SIG-M5 treated with dmso at 0.1 percent for 504 hours (cell line): ENCODE data around the gene VIPR2.
"Not testable (repeated sequence)": the region's sequence is repeated elsewhere in the genome, so short reads cannot be mapped to it uniquely, and the experiment has no call there.

ENCODE experiments used
- DNase-seq: peaks from one replicate; lab custom pipeline; 2025; ENCODE audit not compliant: unreplicated experiment; lab: John Stamatoyannopoulos, UW

Gene VIPR2

GRCh38 chr7:158996214-158997109 is 148.2 kb downstream of the VIPR2 start:
- DNase-seq: no peak

DNA sequence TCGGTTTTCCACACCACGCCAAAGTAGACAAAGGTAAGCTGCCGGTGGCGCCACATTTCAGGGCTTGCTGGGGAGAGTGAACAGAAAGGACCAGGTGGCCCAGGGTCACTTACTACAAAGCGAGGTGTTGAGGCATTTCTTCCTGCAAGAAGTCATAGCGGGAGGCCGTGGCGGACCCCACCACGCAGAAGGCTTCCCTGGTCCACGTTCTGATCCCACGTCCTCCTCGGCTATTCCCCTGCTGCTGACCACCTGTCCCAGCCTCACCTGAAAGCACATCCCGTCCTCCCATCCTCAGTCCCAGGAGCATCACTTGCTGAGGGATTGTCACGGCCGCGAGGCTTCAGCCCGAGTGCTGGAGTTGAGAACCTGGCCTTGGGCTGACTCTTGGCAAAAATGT is 149.2 kb downstream of the VIPR2 start:
- no peak for DNase-seq

- no peak for DNase-seq
Measured at GRCh38 chr7:158994687-158995086, 150.0 kb downstream of the VIPR2 start.

- DNase-seq: no peak
Measured at GRCh38 chr7:158993591-158993990, 151.1 kb downstream of the VIPR2 start.

GRCh38 chr7:158992759-158993158 is 151.9 kb downstream of the VIPR2 start:
- no peak for DNase-seq

DNA sequence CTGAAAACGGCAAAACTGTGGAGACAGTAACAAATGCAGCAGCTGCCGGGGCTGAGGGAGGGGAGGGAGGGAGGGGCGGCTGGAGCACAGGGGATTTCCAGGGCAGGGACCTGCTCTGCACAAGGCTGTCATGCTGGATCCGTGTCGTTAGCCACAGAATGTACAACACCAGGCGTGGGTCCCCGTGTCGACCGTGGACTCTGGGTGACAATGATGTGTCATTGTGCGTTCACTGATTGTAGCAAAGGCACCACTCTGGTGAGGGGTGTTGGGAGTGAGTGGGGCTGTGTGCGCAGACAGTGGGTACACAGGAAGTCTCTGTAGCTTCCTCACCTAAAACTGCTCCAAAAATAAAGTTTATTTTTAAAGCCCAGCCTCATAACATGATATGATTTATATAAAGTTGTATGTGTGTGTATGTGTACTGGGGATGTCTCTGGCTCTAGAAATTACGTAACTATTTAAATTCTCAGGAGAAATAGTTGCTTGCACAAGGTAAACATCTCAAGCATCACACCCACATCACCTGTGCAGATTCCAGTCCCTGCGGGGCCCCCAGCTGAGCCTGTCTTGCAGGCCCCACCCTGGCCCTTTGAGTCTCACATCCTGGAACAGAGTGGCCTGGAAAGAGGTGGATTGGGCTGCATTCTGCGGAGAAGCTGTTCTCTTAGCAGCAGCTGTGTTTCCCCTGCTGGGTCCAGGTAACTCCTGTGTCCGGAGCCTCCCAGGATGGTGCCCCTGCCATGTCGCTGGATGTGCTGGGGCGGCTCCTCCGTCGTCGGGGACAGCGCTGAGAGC is 152.6 kb downstream of the VIPR2 start:
- DNase-seq: peak; percentile 52

- DNase-seq: no peak
Measured at GRCh38 chr7:158988996-158989395, 155.7 kb downstream of the VIPR2 start.

DNA sequence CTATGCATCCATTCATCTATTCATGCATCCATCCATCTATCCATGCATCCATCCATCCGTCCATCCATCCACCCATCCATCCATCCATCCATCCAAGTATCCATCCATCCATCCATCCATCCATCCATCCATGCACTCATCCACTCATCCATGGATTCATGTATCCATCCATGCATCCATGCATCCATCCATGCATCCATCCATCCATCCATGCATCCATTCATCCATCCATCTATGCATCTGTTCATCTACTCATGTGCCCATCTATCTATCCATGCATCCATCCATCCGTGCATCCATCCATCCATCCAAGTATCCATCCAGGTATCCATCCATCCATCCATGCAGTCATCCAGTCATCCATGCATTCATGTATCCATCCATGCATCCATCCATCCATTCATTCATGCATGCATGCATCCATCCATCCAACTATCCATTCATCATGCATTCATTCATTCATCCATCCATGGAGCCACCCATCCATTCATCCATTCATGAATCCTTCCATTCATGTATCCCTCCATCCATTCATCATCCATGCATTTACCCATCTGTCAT is 156.3 kb downstream of the VIPR2 start:
- no peak for DNase-seq

DNA sequence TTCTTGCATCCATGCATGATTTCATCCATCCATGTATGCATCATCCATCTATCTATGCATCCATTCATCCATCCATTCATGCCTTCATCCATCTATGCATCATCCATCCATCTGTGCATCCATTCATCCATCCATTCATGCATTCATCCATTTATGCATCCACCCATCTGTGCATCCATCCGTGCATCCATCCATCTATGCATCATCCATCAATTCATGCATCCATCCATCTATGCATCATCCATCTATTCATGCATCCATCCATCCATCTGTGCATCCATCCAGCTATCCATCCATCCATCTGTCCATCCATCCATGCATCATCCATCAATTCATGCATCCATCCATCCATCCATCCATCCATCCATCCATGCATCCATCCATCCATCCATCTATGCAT is 157.0 kb downstream of the VIPR2 start:
- DNase-seq: no peak

DNA sequence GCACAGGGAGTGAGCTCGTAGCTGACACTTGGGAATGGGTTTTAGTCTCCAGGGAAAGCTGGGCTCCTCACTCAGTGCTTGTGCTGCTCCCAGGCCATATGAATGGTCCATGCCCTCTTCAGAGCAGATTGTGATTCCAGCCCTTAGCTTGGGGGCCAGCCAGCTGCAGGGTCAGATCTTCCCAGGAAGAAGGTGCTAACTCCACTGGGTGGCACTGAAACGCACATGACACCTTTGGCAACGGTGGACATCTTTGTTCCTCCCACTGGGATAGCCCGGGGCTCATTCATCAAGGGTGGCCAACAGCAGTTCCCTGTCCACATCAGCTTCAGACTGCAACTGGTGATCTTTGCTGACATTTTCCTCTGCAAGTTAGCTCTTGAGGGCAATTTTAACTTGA is 159.1 kb downstream of the VIPR2 start:
- DNase-seq: no peak

- DNase-seq: not testable (repeated sequence)
Measured at GRCh38 chr7:158984007-158984406, 160.7 kb downstream of the VIPR2 start.

- DNase-seq: not testable (repeated sequence)
Measured at GRCh38 chr7:158982080-158982479, 162.6 kb downstream of the VIPR2 start.

- DNase-seq: no peak
Measured at GRCh38 chr7:158979635-158980351, 164.9 kb downstream of the VIPR2 start.

GRCh38 chr7:158979023-158979529 is 165.6 kb downstream of the VIPR2 start:
- no peak for DNase-seq
